ENCODE measurements around the gene SLX1B.
"Not testable (repeated sequence)": the region's sequence is repeated elsewhere in the genome, so short reads cannot be mapped to it uniquely, and the experiment has no call there.

SLX1B gene

GRCh38 chr16:29453754-29454153 is 579 bp upstream of the SLX1B start:
- not testable (repeated sequence) for H3K23ac ChIP-seq (ENCODE audit: low read depth, low read length, poor library complexity); H3K79me1 ChIP-seq (ENCODE audit: low read depth, low read length); H3K9me3 ChIP-seq (replicated peaks in 1 of 2; ENCODE audit: control insufficient read depth in 2 of 2, insufficient read depth in 1 of 2, low read depth in 1 of 2, low read length in 2 of 2); H2AK5ac ChIP-seq (ENCODE audit: low read depth, low read length); H2BK12ac ChIP-seq (ENCODE audit: low read length); H2AFZ ChIP-seq (ENCODE audit: low read length); H4K8ac ChIP-seq (ENCODE audit: low read depth, low read length); H3K27ac ChIP-seq (replicated peaks; ENCODE audit: low read length); H3K14ac ChIP-seq (ENCODE audit: low read length); H2BK5ac ChIP-seq (ENCODE audit: low read length); H3K4me3 ChIP-seq (ENCODE audit: low read length in 2 of 2); DNase-seq (ENCODE audit: low spot score); H3K36me3 ChIP-seq (replicated peaks in 1 of 2; ENCODE audit: control insufficient read depth in 2 of 2, insufficient read depth in 2 of 2, low read length in 2 of 2); H2BK15ac ChIP-seq (ENCODE audit: low read length); H4K91ac ChIP-seq (ENCODE audit: low read depth, low read length, poor library complexity); H3K9ac ChIP-seq (ENCODE audit: low read depth, low read length, poor library complexity); H3K18ac ChIP-seq (ENCODE audit: low read length); H3K4ac ChIP-seq (ENCODE audit: low read length); H2BK120ac ChIP-seq (ENCODE audit: low read depth, low read length); H3K27me3 ChIP-seq (ENCODE audit: control insufficient read depth in 3 of 3, insufficient read depth in 3 of 3, low read depth in 1 of 3, low read length in 3 of 3); H3K4me2 ChIP-seq (ENCODE audit: insufficient read depth, low read length, poor library complexity, severe bottlenecking); H3K4me1 ChIP-seq (ENCODE audit: control insufficient read depth in 2 of 2, insufficient read depth in 1 of 2, low read depth in 1 of 2, low read length in 2 of 2)
- no CpG with 5 or more reads among the region's 21 CpGs for WGBS, 2 donors (ENCODE audit: extremely low coverage in 2 of 2, insufficient read length in 2 of 2, insufficient replicate concordance in 1 of 2)

GRCh38 chr16:29454828-29455227 is 495 bp downstream of the SLX1B start:
- not testable (repeated sequence) for H3K79me1 ChIP-seq (ENCODE audit: low read depth, low read length); H2BK15ac ChIP-seq (ENCODE audit: low read length); H3K4me3 ChIP-seq (ENCODE audit: low read length in 2 of 2); H4K91ac ChIP-seq (ENCODE audit: low read depth, low read length, poor library complexity); H2AK5ac ChIP-seq (ENCODE audit: low read depth, low read length); H3K23ac ChIP-seq (ENCODE audit: low read depth, low read length, poor library complexity); H3K4me2 ChIP-seq (ENCODE audit: insufficient read depth, low read length, poor library complexity, severe bottlenecking); H3K18ac ChIP-seq (ENCODE audit: low read length); H2BK120ac ChIP-seq (ENCODE audit: low read depth, low read length); H3K9me3 ChIP-seq (replicated peaks in 1 of 2; ENCODE audit: control insufficient read depth in 2 of 2, insufficient read depth in 1 of 2, low read depth in 1 of 2, low read length in 2 of 2); H3K27me3 ChIP-seq (ENCODE audit: control insufficient read depth in 3 of 3, insufficient read depth in 3 of 3, low read depth in 1 of 3, low read length in 3 of 3); H3K36me3 ChIP-seq (replicated peaks in 1 of 2; ENCODE audit: control insufficient read depth in 2 of 2, insufficient read depth in 2 of 2, low read length in 2 of 2); DNase-seq (ENCODE audit: low spot score); H2BK5ac ChIP-seq (ENCODE audit: low read length); H4K8ac ChIP-seq (ENCODE audit: low read depth, low read length); H3K14ac ChIP-seq (ENCODE audit: low read length); H3K9ac ChIP-seq (ENCODE audit: low read depth, low read length, poor library complexity); H2BK12ac ChIP-seq (ENCODE audit: low read length); H3K4ac ChIP-seq (ENCODE audit: low read length); H2AFZ ChIP-seq (ENCODE audit: low read length); H3K4me1 ChIP-seq (ENCODE audit: control insufficient read depth in 2 of 2, insufficient read depth in 1 of 2, low read depth in 1 of 2, low read length in 2 of 2); H3K27ac ChIP-seq (replicated peaks; ENCODE audit: low read length)
- no CpG with 5 or more reads among the region's 29 CpGs for WGBS, 2 donors (ENCODE audit: extremely low coverage in 2 of 2, insufficient read length in 2 of 2, insufficient replicate concordance in 1 of 2)

- H3K4me3 ChIP-seq (ENCODE audit: low read length in 2 of 2); H3K23ac ChIP-seq (ENCODE audit: low read depth, low read length, poor library complexity); H2AK5ac ChIP-seq (ENCODE audit: low read depth, low read length); DNase-seq (ENCODE audit: low spot score); H2BK15ac ChIP-seq (ENCODE audit: low read length); H3K18ac ChIP-seq (ENCODE audit: low read length); H4K8ac ChIP-seq (ENCODE audit: low read depth, low read length); H3K14ac ChIP-seq (ENCODE audit: low read length); H2AFZ ChIP-seq (ENCODE audit: low read length); H3K9ac ChIP-seq (ENCODE audit: low read depth, low read length, poor library complexity); H3K27ac ChIP-seq (replicated peaks; ENCODE audit: low read length); H3K4me1 ChIP-seq (ENCODE audit: control insufficient read depth in 2 of 2, insufficient read depth in 1 of 2, low read depth in 1 of 2, low read length in 2 of 2); H3K4ac ChIP-seq (ENCODE audit: low read length); H3K4me2 ChIP-seq (ENCODE audit: insufficient read depth, low read length, poor library complexity, severe bottlenecking); H4K91ac ChIP-seq (ENCODE audit: low read depth, low read length, poor library complexity); H2BK5ac ChIP-seq (ENCODE audit: low read length); H3K36me3 ChIP-seq (replicated peaks in 1 of 2; ENCODE audit: control insufficient read depth in 2 of 2, insufficient read depth in 2 of 2, low read length in 2 of 2); H2BK120ac ChIP-seq (ENCODE audit: low read depth, low read length); H2BK12ac ChIP-seq (ENCODE audit: low read length); H3K79me1 ChIP-seq (ENCODE audit: low read depth, low read length); H3K9me3 ChIP-seq (replicated peaks in 1 of 2; ENCODE audit: control insufficient read depth in 2 of 2, insufficient read depth in 1 of 2, low read depth in 1 of 2, low read length in 2 of 2); H3K27me3 ChIP-seq (ENCODE audit: control insufficient read depth in 3 of 3, insufficient read depth in 3 of 3, low read depth in 1 of 3, low read length in 3 of 3): not testable (repeated sequence)
- WGBS, 2 donors (ENCODE audit: extremely low coverage in 2 of 2, insufficient read length in 2 of 2, insufficient replicate concordance in 1 of 2), result no CpG with 5 or more reads among the region's 2 CpGs
Measured at GRCh38 chr16:29457660-29458059, 3.3 kb downstream of the SLX1B start.

GRCh38 chr16:29459706-29460646 is 5.6 kb downstream of the SLX1B start, which contains the start of gene SULT1A4:
SULT1A4 (plus strand) TSS chr16:29459913; CDS start chr16:29461386, 1,473 bp downstream.
- H2BK12ac ChIP-seq (ENCODE audit: low read length); H3K14ac ChIP-seq (ENCODE audit: low read length); H2AK5ac ChIP-seq (ENCODE audit: low read depth, low read length); H2BK15ac ChIP-seq (ENCODE audit: low read length); H3K9ac ChIP-seq (ENCODE audit: low read depth, low read length, poor library complexity); H4K91ac ChIP-seq (ENCODE audit: low read depth, low read length, poor library complexity); H3K27me3 ChIP-seq (ENCODE audit: control insufficient read depth in 3 of 3, insufficient read depth in 3 of 3, low read depth in 1 of 3, low read length in 3 of 3); DNase-seq (ENCODE audit: low spot score); H3K9me3 ChIP-seq (replicated peaks in 1 of 2; ENCODE audit: control insufficient read depth in 2 of 2, insufficient read depth in 1 of 2, low read depth in 1 of 2, low read length in 2 of 2); H3K18ac ChIP-seq (ENCODE audit: low read length); H3K23ac ChIP-seq (ENCODE audit: low read depth, low read length, poor library complexity); H3K4ac ChIP-seq (ENCODE audit: low read length); H3K27ac ChIP-seq (replicated peaks; ENCODE audit: low read length); H3K4me1 ChIP-seq (ENCODE audit: control insufficient read depth in 2 of 2, insufficient read depth in 1 of 2, low read depth in 1 of 2, low read length in 2 of 2); H4K8ac ChIP-seq (ENCODE audit: low read depth, low read length); H3K4me3 ChIP-seq (ENCODE audit: low read length in 2 of 2); H2BK5ac ChIP-seq (ENCODE audit: low read length); H3K79me1 ChIP-seq (ENCODE audit: low read depth, low read length); H3K4me2 ChIP-seq (ENCODE audit: insufficient read depth, low read length, poor library complexity, severe bottlenecking); H2BK120ac ChIP-seq (ENCODE audit: low read depth, low read length); H2AFZ ChIP-seq (ENCODE audit: low read length); H3K36me3 ChIP-seq (replicated peaks in 1 of 2; ENCODE audit: control insufficient read depth in 2 of 2, insufficient read depth in 2 of 2, low read length in 2 of 2): not testable (repeated sequence)
- WGBS, 2 donors (ENCODE audit: extremely low coverage in 2 of 2, insufficient read length in 2 of 2, insufficient replicate concordance in 1 of 2), result no CpG with 5 or more reads among the region's 13 CpGs

Data from neuronal stem cell (in vitro differentiated cells).